Stimulated activated CD8-positive, alpha-beta memory T cell treated with anti-CD3 and anti-CD28 coated beads, Interleukin-4, amount 100 ng/mL, for 1 hour (primary cell): ENCODE results near the gene VWA1.
"Not testable (repeated sequence)": the region's sequence is repeated elsewhere in the genome, so short reads cannot be mapped to it uniquely, and the experiment has no call there.

Experiments
- DNase-seq, 2 donors: peaks; one replicate each; pipeline ENCODE4 v3.0.0-alpha.2; 2020; ENCODE audit warnings: low read depth in 2 of 2, low spot score in 1 of 2

VWA1 gene

DNA sequence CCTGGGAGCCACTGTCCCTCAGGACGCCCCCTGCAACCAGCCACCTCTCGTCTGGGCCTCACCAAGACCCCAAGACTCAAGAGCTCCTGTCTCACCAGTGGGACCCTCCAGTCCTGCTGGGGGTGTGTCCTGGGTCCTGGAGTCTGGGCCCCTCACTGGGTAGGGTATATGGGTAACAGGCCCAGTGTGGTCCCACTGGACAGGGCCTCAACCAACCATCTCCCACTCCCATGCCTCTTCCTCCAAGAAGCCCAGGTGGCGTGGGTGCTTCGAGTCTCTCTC lies 725 bp upstream of the VWA1 start:
- DNase-seq = no peak

DNA sequence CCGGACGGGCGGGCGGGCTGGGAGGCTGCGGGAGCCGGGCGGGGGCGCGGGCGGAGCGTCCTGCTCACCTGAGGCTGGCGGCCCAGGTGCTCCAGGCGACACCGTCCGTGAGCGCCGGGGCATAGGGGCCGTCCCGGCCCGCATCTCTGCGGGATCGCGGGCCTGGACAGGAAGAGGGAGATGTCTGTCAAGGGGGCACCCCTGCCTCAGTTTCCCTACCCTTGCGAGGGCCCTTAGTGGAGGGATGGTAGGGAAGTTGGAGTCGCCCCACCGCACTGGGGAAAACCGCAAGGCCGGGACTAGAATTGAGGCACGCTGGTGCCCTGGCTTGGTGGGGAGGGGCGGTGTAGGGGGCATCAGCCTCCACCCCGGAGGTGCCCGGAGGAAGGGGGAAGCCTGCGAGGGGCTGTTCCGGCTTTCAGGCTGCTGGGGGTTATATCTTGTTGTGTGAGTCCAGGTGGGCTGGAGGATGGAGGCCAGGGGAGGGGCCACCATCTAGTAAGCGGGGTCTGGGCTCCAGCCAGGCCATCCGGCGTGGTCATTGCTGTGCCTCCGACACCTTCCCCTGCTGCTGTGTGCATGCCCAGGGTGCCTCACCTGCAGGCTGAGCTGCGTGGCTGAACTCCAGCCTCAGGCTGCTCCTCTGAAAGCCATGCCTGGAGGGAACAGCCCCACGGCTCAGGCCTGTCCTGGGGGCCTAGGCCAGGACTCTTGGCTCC lies 580 bp downstream of the VWA1 start:
- no peak for DNase-seq

DNA sequence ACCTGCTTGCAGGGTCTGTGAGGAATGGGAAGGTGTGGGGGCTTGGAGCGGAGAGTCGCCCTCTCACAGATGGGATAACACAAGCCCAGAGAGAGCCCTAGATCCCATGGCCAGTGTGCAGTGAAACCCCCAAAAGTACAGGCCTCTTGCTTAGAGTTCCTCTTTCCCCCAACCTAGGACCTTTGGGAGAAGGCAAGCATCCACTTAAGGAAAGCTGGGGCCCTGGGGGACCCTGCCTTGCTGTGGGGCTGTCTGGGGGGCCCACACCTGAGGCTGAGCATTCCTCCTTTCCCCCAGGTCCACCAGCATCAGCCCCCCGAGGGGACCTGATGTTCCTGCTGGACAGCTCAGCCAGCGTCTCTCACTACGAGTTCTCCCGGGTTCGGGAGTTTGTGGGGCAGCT lies 1.1 kb downstream of the VWA1 start:
- no peak for DNase-seq

DNA sequence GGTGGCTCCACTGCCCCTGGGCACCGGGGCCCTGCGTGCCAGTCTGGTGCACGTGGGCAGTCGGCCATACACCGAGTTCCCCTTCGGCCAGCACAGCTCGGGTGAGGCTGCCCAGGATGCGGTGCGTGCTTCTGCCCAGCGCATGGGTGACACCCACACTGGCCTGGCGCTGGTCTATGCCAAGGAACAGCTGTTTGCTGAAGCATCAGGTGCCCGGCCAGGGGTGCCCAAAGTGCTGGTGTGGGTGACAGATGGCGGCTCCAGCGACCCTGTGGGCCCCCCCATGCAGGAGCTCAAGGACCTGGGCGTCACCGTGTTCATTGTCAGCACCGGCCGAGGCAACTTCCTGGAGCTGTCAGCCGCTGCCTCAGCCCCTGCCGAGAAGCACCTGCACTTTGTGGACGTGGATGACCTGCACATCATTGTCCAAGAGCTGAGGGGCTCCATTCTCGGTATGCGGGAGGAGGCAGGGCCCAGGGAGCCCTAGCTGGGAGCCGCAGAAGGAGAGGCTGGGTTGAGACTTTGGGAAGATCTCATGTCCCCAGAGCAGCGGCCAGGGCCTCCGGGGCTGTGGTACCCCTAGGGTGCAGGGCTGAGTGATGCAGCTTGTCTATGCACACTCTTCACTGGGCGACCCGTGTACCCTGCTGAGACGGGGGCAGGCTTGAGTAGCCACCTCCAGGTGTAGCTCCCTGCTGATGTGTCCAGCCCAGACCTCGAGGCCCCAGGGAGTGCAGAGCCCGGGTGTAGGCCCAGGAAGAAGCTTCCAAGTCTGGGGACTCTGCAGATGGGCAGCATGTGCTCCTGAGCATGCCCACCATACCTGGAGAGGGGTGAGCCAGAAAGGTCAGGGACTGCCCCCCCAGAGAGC lies 1.8 kb downstream of the VWA1 start:
- no peak for DNase-seq

DNA sequence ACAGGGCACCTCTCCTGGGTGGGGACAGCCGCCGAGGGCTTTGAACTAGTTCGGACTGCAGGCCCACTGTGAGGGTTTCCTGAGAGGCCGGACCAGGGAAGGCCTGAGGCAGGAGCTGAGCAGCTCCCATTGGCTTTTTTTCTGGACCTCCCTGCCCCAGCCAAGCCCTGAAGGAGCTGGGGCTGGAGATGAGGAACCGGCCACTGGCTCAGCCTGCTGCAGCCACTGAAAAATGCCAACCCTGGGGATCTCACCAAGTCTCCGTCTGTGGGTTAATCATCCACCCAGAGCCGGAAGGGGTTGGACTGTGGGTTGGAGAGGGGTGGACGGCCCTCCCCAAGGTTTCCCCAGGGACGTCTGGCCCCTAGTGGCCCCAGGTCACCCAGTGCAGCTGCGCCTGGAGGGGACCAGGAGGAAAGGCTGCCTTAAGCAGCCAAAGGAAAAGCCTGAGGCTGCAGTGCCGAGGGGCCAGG lies 2.5 kb downstream of the VWA1 start:
- DNase-seq = no peak

DNA sequence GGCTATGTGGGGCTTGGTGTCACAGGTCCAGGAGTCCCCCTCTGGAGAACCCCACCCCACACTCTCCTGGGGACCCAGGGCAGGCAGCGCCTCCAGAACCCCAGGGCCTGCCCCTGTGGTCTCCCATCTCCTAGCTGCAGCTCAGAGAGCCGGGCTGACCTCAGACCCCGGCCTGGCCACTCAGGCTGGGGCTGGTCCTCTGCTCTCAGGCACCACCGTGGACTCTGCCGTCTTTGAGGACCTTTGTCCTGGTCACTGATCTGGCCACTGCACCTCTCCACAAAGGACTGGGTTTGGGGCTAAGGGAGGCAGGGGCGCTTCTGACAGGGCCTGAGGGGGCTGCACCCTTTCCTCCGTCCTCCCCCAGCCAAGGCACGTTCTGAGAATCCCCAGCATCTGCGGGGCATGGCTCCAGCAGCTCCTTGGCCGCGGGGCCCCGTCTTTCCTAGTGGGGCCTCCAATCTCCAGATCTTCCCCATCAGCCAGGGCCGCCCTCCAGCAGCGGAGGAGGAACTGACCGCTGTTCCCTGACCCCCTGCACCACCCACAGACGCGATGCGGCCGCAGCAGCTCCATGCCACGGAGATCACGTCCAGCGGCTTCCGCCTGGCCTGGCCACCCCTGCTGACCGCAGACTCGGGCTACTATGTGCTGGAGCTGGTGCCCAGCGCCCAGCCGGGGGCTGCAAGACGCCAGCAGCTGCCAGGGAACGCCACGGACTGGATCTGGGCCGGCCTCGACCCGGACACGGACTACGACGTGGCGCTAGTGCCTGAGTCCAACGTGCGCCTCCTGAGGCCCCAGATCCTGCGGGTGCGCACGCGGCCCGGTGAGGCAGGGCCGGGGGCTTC lies 3.3 kb downstream of the VWA1 start:
- no peak for DNase-seq

- no peak for DNase-seq
Observed at GRCh38 chr1:1439546-1440261, 4.2 kb downstream of the VWA1 start.

DNA sequence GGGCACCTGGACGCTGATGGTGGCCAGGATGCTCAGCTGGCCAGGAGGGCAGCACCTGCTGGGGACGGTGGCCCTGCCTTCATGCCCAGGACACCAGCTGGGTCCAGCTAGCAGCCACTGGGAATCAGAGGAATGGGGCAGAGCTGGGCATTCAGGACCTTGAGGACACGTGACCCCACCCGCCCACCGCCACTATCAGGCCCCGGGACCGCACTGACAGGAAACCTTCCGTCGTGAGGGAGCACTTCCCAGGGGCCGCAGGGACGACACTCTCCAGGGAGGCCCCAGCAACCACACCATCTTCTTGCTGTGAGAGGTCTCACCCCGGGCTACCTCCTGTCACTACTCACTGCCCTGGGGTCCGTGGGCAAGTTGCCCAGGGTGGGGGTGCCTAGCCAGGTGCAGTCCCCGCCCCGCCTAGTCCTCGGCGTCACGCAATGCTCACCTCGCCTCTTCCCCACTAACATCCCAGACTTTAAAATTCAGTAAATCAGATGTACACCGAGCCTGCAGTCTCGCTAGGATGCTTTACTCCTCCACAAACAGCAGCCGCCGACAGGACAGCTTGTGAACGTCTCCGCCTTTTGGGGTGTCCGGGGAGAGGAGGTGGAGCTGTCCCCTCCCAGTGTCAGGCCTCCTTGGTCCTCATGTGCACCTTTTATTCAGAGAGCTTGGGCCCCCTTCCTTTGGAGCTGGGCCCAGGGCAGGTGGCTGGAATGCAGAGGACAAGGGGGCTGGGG lies 4.9 kb downstream of the VWA1 start:
- no peak for DNase-seq

DNA sequence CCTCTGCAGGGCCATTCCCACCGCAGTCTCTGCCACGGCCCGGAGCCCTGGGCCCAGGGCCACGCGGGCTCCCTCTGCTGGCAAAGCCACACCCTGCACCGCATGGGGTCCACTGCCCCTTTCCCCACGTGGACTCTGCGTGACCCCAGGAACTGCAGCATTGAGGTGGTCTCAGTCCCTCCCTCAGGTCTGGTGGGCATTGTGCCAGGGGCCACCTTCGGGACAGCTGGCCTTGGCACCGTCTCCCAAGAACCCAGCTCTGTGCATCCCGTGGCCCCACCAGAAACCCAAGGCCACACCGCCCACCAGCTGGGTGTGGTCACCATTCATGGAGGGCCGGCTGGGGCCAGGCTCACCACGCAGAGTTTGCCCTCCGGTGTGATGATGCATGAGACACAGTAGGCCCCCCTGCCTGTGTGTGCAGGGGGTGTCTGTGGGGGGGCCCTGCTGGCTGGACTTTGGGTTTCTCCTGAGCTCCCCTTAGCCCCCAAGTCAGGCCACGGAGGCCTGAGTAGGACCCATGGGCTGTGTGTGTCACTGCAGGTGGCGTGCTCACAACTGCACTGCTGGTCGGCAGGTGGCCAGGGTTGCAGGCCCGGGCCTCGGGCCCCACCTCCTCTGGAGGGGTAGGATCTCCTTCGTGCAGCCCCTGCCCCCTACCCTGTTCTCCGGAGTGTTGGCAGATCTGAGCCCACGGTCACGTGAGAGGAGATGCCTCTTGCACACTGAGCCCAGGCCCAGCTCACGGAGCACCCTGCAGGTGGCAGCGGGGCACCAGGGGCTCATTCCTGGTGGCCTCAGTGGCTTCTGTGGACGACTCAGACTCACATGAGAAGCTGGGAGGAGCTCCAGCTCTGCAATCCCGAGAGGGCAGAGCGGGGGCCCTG lies 5.8 kb downstream of the VWA1 start:
- DNase-seq = peak; percentile 26 to 32

DNA sequence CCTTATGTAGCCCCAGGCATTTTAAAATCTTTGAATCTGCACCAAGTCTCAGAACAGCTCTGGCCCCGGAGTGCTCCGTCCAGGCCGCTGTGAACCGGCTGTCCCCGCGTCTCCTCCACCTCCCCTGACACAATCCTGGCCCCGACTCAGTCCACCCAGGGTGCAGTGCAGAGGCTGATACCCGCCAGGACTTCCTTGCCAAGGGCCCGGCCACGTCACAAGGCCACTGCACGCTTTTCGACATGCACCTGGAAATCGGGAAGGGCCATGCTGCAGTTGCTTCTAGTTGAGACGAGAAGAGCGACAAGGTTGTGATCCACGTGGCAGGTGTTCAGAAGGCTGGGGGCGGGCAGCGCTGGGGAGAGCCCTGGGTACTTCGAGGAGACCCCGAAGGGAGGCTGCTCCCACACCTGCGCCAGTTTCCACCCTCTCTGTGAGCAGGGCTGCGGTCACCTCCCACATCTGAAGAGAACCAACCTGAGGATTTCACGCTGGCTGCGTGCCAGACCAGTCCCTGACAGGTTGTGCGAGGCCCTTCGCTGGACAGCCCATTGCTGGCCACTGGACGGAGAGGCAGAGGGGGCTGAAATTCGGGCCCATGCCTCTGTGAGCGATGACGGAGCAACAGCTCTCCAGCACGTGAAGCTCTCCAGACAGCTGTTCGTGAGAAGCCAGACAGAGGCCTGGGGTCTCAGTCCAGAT lies 6.7 kb downstream of the VWA1 start:
- no peak for DNase-seq

- DNase-seq = not testable (repeated sequence)
Observed at GRCh38 chr1:1446631-1447030, 11.1 kb downstream of the VWA1 start.

GRCh38 chr1:1449099-1449739 lies 13.7 kb downstream of the VWA1 start, which contains the start of gene ATAD3C:
Gene ATAD3C, plus strand, starts transcription at chr1:1449689. Its CDS starts 995 bp downstream, at chr1:1450684.
- no peak for DNase-seq

GRCh38 chr1:1450616-1451015 lies 15.1 kb downstream of the VWA1 start:
- not testable (repeated sequence) for DNase-seq

DNA sequence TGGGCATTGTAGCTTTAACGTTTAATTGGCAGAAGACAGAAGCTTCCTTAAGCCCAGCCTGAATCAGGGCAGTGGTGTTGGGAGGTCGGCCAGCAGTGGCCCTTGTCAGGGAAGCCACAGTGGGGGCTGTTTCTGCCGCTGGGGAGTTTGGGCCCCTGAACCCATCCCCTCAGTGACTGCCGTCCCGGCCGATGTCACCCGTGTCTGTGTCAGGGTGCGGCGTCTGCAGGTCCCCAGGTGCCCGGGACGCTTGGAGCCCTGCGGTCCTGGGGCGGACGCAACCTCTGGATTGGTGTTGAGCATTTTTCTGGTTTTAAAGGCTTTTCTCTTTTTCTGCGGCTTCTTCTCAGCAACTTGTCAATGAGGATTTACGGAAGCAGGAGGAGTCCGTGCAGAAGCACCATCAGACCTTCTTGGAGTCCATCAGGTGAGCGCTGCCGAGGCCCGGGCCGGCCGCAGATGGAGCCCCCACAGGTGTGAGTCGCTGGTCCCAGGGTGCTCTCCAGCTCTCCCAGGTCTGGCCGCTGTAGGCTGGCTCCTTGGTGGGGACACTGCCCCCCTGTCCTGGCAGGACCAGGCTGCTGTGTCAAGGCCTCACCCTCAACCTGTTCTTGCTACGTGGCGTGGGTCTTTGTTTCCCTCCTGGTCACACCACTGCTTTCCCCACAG lies 16.3 kb downstream of the VWA1 start:
- DNase-seq = no peak

GRCh38 chr1:1452365-1452739 lies 16.9 kb downstream of the VWA1 start:
- DNase-seq = not testable (repeated sequence)

GRCh38 chr1:1452882-1453281 lies 17.4 kb downstream of the VWA1 start:
- DNase-seq = no peak

DNA sequence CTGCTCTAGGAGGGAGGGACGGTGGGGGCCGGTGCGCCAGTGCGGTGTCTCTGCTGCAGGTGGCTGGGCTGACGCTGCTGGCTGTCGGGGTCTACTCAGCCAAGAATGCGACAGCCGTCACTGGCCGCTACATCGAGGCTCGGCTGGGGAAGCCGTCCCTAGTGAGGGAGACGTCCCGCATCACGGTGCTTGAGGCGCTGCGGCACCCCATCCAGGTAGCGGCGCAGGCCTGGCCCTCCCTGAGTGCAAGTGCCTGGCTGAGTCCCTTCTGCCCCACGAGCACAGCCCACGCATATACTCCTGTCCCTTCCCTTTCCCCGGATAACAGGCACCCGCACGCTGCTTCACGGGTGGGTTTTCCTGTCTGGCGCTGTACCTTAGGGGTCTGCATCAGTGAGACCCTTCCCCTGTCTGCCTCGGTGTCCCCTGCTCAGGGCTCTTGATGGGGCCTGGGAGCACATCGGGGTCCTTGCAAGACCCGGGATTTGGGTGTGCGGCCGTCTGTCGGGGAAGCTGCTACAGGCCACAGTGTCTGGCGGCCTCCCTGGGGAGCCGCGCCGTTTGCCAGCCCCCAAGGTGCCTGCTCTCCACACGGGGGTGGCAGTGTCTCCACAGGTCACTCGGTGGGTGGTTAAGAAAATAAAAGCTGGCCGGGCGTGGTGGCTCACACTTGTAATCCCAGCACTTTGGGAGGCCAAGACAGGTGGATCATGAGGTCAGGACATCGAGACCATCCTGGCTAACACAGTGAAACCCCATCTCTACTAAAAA lies 19.0 kb downstream of the VWA1 start:
- DNase-seq = not testable (repeated sequence)
